MCF 10A (cell line): ENCODE measurements around the gene GRIK3. TPM values are rescaled to one million over a fixed set of nuclear protein-coding genes. Genes with fewer than 3 reads are reported as not detected.

ENCODE experiments used
- BruUV-seq: library from RNA; stranded (reverse); fragments of 400-500 nt; replicated peaks from 2 replicates; lab custom pipeline; 2021; lab: Mats Ljungman, UMichigan
- CTCF ChIA-PET: fragments of 300-600 bp; sonication (Branson Sonifier 250); formaldehyde crosslinking; extraction: SDS; loops from one replicate; lab custom pipeline; 2021; ENCODE audit warnings: antibody characterized with exemption, inconsistent platforms; lab: Yijun Ruan, JAX
- POLR2A ChIA-PET: fragments of 300-600, 350-650 bp; sonication (Branson Sonifier 250); formaldehyde crosslinking; extraction: SDS; loops from one replicate; lab custom pipeline; 2020; ENCODE audit warnings: antibody characterized with exemption, inconsistent platforms; lab: Yijun Ruan, JAX
- DNase-seq: peaks from one replicate; pipeline ENCODE4 v3.0.0-alpha.2; 2018; ENCODE audit not compliant: unreplicated experiment
- H3K27ac Mint-ChIP-seq: one replicate; pipeline ENCODE4 v1.8.0; 2022; ENCODE audit warnings: mild to moderate bottlenecking, low read depth, mixed read lengths; ENCODE audit not compliant: unreplicated experiment
- H3K27me3 Mint-ChIP-seq: one replicate; pipeline ENCODE4 v1.8.0; 2022; ENCODE audit warnings: mixed read lengths; ENCODE audit not compliant: insufficient read depth, unreplicated experiment
- H3K36me3 Mint-ChIP-seq: one replicate; pipeline ENCODE4 v1.8.0; 2022; ENCODE audit warnings: mild to moderate bottlenecking, moderate library complexity, mixed read lengths; ENCODE audit not compliant: insufficient read depth, unreplicated experiment
- H3K4me1 Mint-ChIP-seq: one replicate; pipeline ENCODE4 v1.8.0; 2022; ENCODE audit warnings: mixed read lengths; ENCODE audit not compliant: insufficient read depth, unreplicated experiment
- H3K4me3 Mint-ChIP-seq: one replicate; pipeline ENCODE4 v1.8.0; 2022; ENCODE audit warnings: mild to moderate bottlenecking, moderate library complexity, mixed read lengths; ENCODE audit not compliant: unreplicated experiment
- H3K9me3 Mint-ChIP-seq: one replicate; pipeline ENCODE4 v1.8.0; 2022; ENCODE audit warnings: mixed read lengths; ENCODE audit not compliant: unreplicated experiment
- intact Hi-C: fragments of 100-400 bp; cut with micrococcal nuclease; formaldehyde crosslinking; loops from 2 replicates; pipeline ENCODE4 v1.14.1; 2022
- total RNA-seq: library from RNA; stranded (reverse); gene quantifications from 2 replicates; pipeline ENCODE4 v1.2.3, GENCODE V29; 2022
- TF ChIP-seq, protein P1 (sequence below): fragments of 200-600 bp; IDR thresholded peaks from one replicate; pipeline ENCODE4 v1.8.0; 2022; ENCODE audit warnings: antibody characterized with exemption, mild to moderate bottlenecking; ENCODE audit not compliant: unreplicated experiment

Gene GRIK3
- total RNA-seq, 1 experiment from 2014 or later = not detected

DNA sequence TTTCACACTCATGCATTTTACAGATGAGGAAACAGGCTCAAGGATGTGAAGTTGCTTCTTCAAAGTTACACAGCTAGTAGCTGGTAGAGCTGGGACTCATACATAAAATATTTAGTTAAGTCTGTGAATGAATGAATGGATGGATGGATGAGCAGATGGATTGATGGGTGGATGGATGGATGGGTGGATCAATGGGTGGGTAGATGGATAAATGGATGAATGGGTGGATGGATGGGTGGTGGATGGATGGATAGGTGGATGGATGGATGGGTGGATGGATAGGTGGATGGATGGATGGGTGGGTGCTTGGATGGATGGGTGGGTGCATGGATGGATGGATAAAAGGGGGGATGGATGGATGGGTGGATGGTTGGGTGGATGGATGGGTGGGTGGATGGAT, 240.9 kb downstream of the GRIK3 start:
- no peaks in the 10 kb centered on the region for H3K36me3 Mint-ChIP-seq
- H3K4me3 Mint-ChIP-seq = no peak overlapping the region
- no peaks in the 10 kb centered on the region for H3K27me3 Mint-ChIP-seq
- H3K27ac Mint-ChIP-seq = no peak overlapping the region
- ChIA-PET POLR2A (no interaction called here), CTCF (no interaction called here)
- H3K9me3 Mint-ChIP-seq = peaks cover 12% of the 10 kb centered on the region
- intact Hi-C loops = no loop called here
- no peaks in the 10 kb centered on the region for H3K4me1 Mint-ChIP-seq
- DNase-seq = no peak
- TF ChIP-seq, protein P1, sequence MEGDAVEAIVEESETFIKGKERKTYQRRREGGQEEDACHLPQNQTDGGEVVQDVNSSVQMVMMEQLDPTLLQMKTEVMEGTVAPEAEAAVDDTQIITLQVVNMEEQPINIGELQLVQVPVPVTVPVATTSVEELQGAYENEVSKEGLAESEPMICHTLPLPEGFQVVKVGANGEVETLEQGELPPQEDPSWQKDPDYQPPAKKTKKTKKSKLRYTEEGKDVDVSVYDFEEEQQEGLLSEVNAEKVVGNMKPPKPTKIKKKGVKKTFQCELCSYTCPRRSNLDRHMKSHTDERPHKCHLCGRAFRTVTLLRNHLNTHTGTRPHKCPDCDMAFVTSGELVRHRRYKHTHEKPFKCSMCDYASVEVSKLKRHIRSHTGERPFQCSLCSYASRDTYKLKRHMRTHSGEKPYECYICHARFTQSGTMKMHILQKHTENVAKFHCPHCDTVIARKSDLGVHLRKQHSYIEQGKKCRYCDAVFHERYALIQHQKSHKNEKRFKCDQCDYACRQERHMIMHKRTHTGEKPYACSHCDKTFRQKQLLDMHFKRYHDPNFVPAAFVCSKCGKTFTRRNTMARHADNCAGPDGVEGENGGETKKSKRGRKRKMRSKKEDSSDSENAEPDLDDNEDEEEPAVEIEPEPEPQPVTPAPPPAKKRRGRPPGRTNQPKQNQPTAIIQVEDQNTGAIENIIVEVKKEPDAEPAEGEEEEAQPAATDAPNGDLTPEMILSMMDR = no peak
- BruUV-seq = no TSS peak

GRCh38 chr1:36792292-36792691, 242.0 kb downstream of the GRIK3 start:
- no TSS peak for BruUV-seq
- intact Hi-C loops = no loop called here
- TF ChIP-seq, protein P1 = no peak
- H3K36me3 Mint-ChIP-seq = no peaks in the 10 kb centered on the region
- no peak for DNase-seq
- ChIA-PET POLR2A (no interaction called here), CTCF (no interaction called here)
- H3K4me3 Mint-ChIP-seq = no peak overlapping the region
- peaks cover 10% of the 10 kb centered on the region for H3K27me3 Mint-ChIP-seq
- no peak overlapping the region for H3K27ac Mint-ChIP-seq
- H3K9me3 Mint-ChIP-seq = peaks cover 12% of the 10 kb centered on the region
- no peaks in the 10 kb centered on the region for H3K4me1 Mint-ChIP-seq

DNA sequence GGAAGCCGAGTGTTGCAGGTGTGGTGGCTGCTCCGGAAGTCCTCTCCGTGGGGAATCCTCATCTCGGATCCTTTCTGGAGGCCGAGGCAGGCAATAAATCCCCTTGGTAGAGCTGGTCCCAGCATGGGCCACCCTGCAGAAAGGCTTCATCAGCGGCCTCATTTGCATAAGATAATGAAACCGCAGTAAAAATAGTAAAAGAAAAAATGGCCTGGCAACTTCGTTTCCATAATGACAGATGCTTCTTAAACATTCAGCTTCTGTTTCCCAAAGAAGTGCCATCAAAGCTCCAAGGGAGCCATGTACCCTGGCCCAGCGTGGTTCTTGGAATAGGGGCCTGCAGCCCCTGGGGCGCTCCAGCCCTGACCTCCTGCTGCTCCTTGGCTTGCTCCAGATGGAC, 244.1 kb downstream of the GRIK3 start:
- no peak for DNase-seq
- peaks cover 11% of the 10 kb centered on the region for H3K27me3 Mint-ChIP-seq

DNA sequence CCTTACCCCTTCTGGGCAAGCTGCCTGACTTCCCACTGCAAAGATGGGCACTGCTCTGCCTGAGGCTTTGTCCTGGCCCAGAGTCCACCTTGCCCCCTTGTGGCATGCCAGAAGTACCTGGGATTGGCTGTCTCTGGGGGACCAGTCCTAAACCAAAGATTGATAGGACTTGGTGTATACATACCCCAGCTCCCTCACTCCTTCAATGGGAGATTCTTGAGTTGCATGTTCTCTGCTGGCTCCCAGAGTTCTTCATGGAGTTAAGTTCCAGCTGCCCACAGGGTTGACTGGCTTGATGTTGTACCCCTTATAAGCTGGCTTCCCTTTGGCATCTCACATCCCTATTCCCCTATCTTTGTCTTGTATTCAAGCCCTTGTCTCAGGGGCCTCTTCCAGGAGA, 244.8 kb downstream of the GRIK3 start:
- peaks cover 12% of the 10 kb centered on the region for H3K9me3 Mint-ChIP-seq
- no TSS peak for BruUV-seq
- H3K27me3 Mint-ChIP-seq = peaks cover 11% of the 10 kb centered on the region
- no peak overlapping the region for H3K27ac Mint-ChIP-seq
- no peaks in the 10 kb centered on the region for H3K4me1 Mint-ChIP-seq
- TF ChIP-seq, protein P1 = no peak
- POLR2A ChIA-PET = interaction anchor here (0.7 kb wide), 1 partner anchor 11 kb away, joined by 3 read pairs; no protein-coding TSS in a partner anchor
- no peak overlapping the region for H3K4me3 Mint-ChIP-seq
- CTCF ChIA-PET = interaction anchor here (0.6 to 1.2 kb wide), 3 partner anchors 11 to 282 kb away, joined by 3 to 4 read pairs (median 3); no protein-coding TSS in a partner anchor
- H3K36me3 Mint-ChIP-seq = no peaks in the 10 kb centered on the region
- intact Hi-C loops = no loop called here
- DNase-seq = no peak

More for the DNA sequence above, 244.1 kb downstream of the GRIK3 start:
- Mint-ChIP-seq H3K4me1 (no peaks in the 10 kb centered on the region), H3K36me3 (no peaks in the 10 kb centered on the region), H3K9me3 (peaks cover 12% of the 10 kb centered on the region), H3K4me3 (no peak overlapping the region), H3K27ac (no peak overlapping the region)
- CTCF ChIA-PET = interaction anchor here (0.7 kb wide), 1 partner anchor 12 kb away, joined by 4 read pairs; no protein-coding TSS in a partner anchor
- no TSS peak for BruUV-seq
- POLR2A ChIA-PET = interaction anchor here (0.7 kb wide), 1 partner anchor 10 kb away, joined by 3 read pairs; no protein-coding TSS in a partner anchor
- intact Hi-C loops = no loop called here
- TF ChIP-seq, protein P1 = no peak
